CD4-positive, alpha-beta T cell treated with Interleukin-10 for 1 hour (primary cell): ENCODE data around the gene CNIH3.

ENCODE experiments used
- DNase-seq: peaks from one replicate; pipeline ENCODE4 v3.0.0-alpha.2; 2020

Gene CNIH3

GRCh38 chr1:224726441-224727182, 110.5 kb downstream of the CNIH3 start:
- no peak for DNase-seq

- DNase-seq, result no peak
Measured at GRCh38 chr1:224727351-224728289, 111.5 kb downstream of the CNIH3 start.

GRCh38 chr1:224730540-224730939, 114.4 kb downstream of the CNIH3 start:
- DNase-seq, result no peak

- no peak for DNase-seq
Measured at GRCh38 chr1:224730965-224731364, 114.8 kb downstream of the CNIH3 start.

- DNase-seq, result no peak
Measured at GRCh38 chr1:224731633-224732032, 115.5 kb downstream of the CNIH3 start.

GRCh38 chr1:224732377-224733026, 116.4 kb downstream of the CNIH3 start:
- DNase-seq, result no peak

- no peak for DNase-seq
Measured at GRCh38 chr1:224733027-224733911, 117.2 kb downstream of the CNIH3 start.

- no peak for DNase-seq
Measured at GRCh38 chr1:224734261-224734935, 118.3 kb downstream of the CNIH3 start.

GRCh38 chr1:224735159-224735558, 119.0 kb downstream of the CNIH3 start:
- DNase-seq, result no peak

GRCh38 chr1:224736619-224737352, 120.7 kb downstream of the CNIH3 start:
- DNase-seq, result no peak

- no peak for DNase-seq
Measured at GRCh38 chr1:224737353-224737727, 121.2 kb downstream of the CNIH3 start.

- DNase-seq, result no peak
Measured at GRCh38 chr1:224739303-224739996, 123.3 kb downstream of the CNIH3 start.

GRCh38 chr1:224739997-224740684, 124.0 kb downstream of the CNIH3 start:
- DNase-seq, result no peak

- no peak for DNase-seq
Measured at GRCh38 chr1:224740685-224741052, 124.6 kb downstream of the CNIH3 start.

GRCh38 chr1:224742349-224742748, 126.2 kb downstream of the CNIH3 start:
- DNase-seq, result no peak

GRCh38 chr1:224743608-224744164, 127.6 kb downstream of the CNIH3 start:
- no peak for DNase-seq

GRCh38 chr1:224744521-224744920, 128.4 kb downstream of the CNIH3 start:
- DNase-seq, result no peak

GRCh38 chr1:224745394-224745793, 129.3 kb downstream of the CNIH3 start:
- DNase-seq, result no peak

- DNase-seq, result no peak
Measured at GRCh38 chr1:224745924-224746323, 129.8 kb downstream of the CNIH3 start.

GRCh38 chr1:224747578-224747977, 131.5 kb downstream of the CNIH3 start:
- DNase-seq, result no peak
